ENCODE results near the gene KIF5C.

KIF5C gene

GRCh38 chr2:148996805-148997204, 121.8 kb downstream of the KIF5C start:
- DNase-seq: no peak

- no peak for DNase-seq
These were observed 123.3 kb downstream of the KIF5C start for GRCh38 chr2:148998165-148998830.

GRCh38 chr2:148998831-148999200, 123.8 kb downstream of the KIF5C start:
- DNase-seq: no peak

GRCh38 chr2:148999451-148999921, 124.5 kb downstream of the KIF5C start:
- DNase-seq: no peak

- DNase-seq: no peak
These were observed 125.3 kb downstream of the KIF5C start for GRCh38 chr2:149000158-149000938.

- no peak for DNase-seq
These were observed 126.5 kb downstream of the KIF5C start for GRCh38 chr2:149001496-149001895.

GRCh38 chr2:149002378-149002890, 127.4 kb downstream of the KIF5C start:
- DNase-seq: no peak

- DNase-seq: no peak
These were observed 128.1 kb downstream of the KIF5C start for GRCh38 chr2:149002891-149003740.

GRCh38 chr2:149004836-149005235, 129.8 kb downstream of the KIF5C start:
- no peak for DNase-seq

GRCh38 chr2:149005471-149006077, 130.5 kb downstream of the KIF5C start:
- DNase-seq: no peak

- no peak for DNase-seq
These were observed 132.0 kb downstream of the KIF5C start for GRCh38 chr2:149006883-149007543.

- no peak for DNase-seq
These were observed 133.4 kb downstream of the KIF5C start for GRCh38 chr2:149008381-149008780.

- DNase-seq: no peak
These were observed 134.8 kb downstream of the KIF5C start for GRCh38 chr2:149009576-149010461.

GRCh38 chr2:149012545-149012944, 137.5 kb downstream of the KIF5C start:
- DNase-seq: no peak

GRCh38 chr2:149015501-149015900, 140.5 kb downstream of the KIF5C start:
- DNase-seq: no peak

- no peak for DNase-seq
These were observed 141.0 kb downstream of the KIF5C start for GRCh38 chr2:149015926-149016563.

- DNase-seq: peak; percentile 73
These were observed 142.3 kb downstream of the KIF5C start for GRCh38 chr2:149017116-149017985.

- no peak for DNase-seq
These were observed 144.0 kb downstream of the KIF5C start for GRCh38 chr2:149018981-149019380.

GRCh38 chr2:149019768-149020167, 144.7 kb downstream of the KIF5C start:
- no peak for DNase-seq

GRCh38 chr2:149020432-149020851, 145.4 kb downstream of the KIF5C start:
- no peak for DNase-seq
